Activated B cell treated with CpG ODN at 0.5 μM for 24 hours (primary cell): ENCODE measurements around the gene PAEP. TPM values are rescaled to one million over a fixed set of nuclear protein-coding genes. Genes with fewer than 3 reads are reported as not detected.
"Not testable (repeated sequence)": the region's sequence is repeated elsewhere in the genome, so short reads cannot be mapped to it uniquely, and the experiment has no call there.

Source experiments
- ATAC-seq: fragments of 200-7000 bp; cut with Tn5 transposase; one replicate; pipeline ENCODE4 v1.10.0; 2021; ENCODE audit warnings: low read depth, mild to moderate bottlenecking, moderate library complexity
- CTCF ChIA-PET: fragments of 350-600 bp; sonication (Branson Sonifier 250); formaldehyde crosslinking; loops from one replicate; lab custom pipeline; 2021; ENCODE audit warnings: antibody characterized with exemption; lab: Charles Lee
- POLR2A ChIA-PET: fragments of 350-600 bp; sonication (Branson Sonifier 250); formaldehyde crosslinking; loops from one replicate; lab custom pipeline; 2021; ENCODE audit warnings: antibody characterized with exemption; lab: Charles Lee
- DNase-seq: peaks from one replicate; pipeline ENCODE4 v3.0.0; 2022
- H3K27ac Mint-ChIP-seq: one replicate; pipeline ENCODE4 v1.8.0; 2020; ENCODE audit warnings: mixed read lengths
- H3K27me3 Mint-ChIP-seq: one replicate; pipeline ENCODE4 v1.8.0; 2021; ENCODE audit warnings: mixed read lengths
- H3K36me3 Mint-ChIP-seq: one replicate; pipeline ENCODE4 v1.8.0; 2021; ENCODE audit warnings: low read depth, mixed read lengths
- H3K4me1 Mint-ChIP-seq: one replicate; pipeline ENCODE4 v1.8.0; 2021; ENCODE audit warnings: mixed read lengths
- H3K4me3 Mint-ChIP-seq: one replicate; pipeline ENCODE4 v1.8.0; 2020; ENCODE audit warnings: mild to moderate bottlenecking, mixed read lengths
- H3K9me3 Mint-ChIP-seq: one replicate; pipeline ENCODE4 v1.8.0; 2020; ENCODE audit warnings: mixed read lengths
- CTCF ChIP-seq: fragments of 200-600 bp; IDR thresholded peaks from one replicate; pipeline ENCODE4 v1.8.0; 2022; ENCODE audit warnings: antibody characterized with exemption, mild to moderate bottlenecking
- intact Hi-C: fragments of 100-400 bp; cut with micrococcal nuclease; formaldehyde crosslinking; loops from one replicate; pipeline ENCODE4 v1.15.1; 2024
- total RNA-seq: library from RNA; stranded (reverse); gene quantifications from 2 replicates; pipeline ENCODE4 v1.2.3, GENCODE V29; 2022

Gene PAEP
- total RNA-seq: not detected in 2 replicates

- Mint-ChIP-seq H3K9me3 (no peaks in the 10 kb centered on the region), H3K27me3 (peaks cover 19% of the 10 kb centered on the region), H3K4me1 (no peaks in the 10 kb centered on the region), H3K36me3 (no peaks in the 10 kb centered on the region), H3K27ac (no peak within 1 kb of the TSS), H3K4me3 (no peak within 1 kb of the TSS)
- ChIA-PET CTCF (no interaction called here), POLR2A (no interaction called here)
- no peak for ATAC-seq
- DNase-seq: no peak
- no peak for TF ChIP-seq CTCF
- intact Hi-C loops: no loop called here
Observed at GRCh38 chr9:135561391-135562234, at the start of gene PAEP. PAEP (plus strand) TSS chr9:135561756.

DNA sequence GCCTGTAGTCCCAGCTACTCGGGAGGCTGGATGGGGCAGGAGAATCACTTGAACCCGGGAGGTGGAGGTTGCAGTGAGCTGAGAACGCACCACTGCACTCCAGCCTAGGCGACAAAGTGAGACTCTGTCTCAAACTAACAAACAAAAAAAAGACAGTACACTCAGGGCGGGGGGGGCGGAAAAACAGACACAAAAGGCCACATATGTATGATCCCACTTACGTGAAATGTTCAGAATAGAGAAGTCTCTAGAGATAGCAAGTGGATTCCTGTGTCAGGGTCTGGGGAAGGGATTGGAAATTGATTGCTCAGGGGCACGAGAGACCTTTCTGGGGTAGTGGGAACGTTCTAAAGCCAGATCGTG, 49.3 kb upstream of the PAEP start:
- Mint-ChIP-seq H3K36me3 (no peaks in the 10 kb centered on the region), H3K4me3 (no peak overlapping the region)

DNA sequence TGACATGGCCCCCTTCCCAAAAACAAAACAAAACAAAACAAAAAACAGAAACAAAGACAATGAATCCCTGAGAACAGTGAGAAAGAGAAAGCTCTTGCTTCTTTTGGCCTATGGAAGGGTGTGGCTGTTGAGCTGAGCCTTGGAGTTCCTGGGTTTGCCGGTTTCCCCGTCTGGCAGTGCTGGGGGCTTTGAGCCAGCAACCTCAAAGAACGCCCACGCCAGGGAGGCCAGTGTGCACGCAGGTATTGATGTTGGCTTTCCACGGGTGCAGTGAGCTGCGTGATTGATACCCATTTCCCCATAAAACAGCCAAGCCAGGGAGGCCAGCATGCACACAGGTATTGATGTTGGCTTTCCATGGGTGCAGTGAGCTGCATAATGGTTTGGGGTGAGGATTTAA, 48.7 kb upstream of the PAEP start:
- no peak overlapping the region for H3K27ac Mint-ChIP-seq
- ChIA-PET CTCF (no interaction called here), POLR2A (no interaction called here)
- no peak for TF ChIP-seq CTCF
- ATAC-seq (no peak), DNase-seq (no peak)
- no peak overlapping the region for H3K4me3 Mint-ChIP-seq
- H3K27me3 Mint-ChIP-seq: peaks cover 5% of the 10 kb centered on the region
- no peaks in the 10 kb centered on the region for H3K36me3 Mint-ChIP-seq
- H3K4me1 Mint-ChIP-seq: no peaks in the 10 kb centered on the region
- intact Hi-C loops: no loop called here
- H3K9me3 Mint-ChIP-seq: peaks cover 10% of the 10 kb centered on the region

More for the DNA sequence above, 49.3 kb upstream of the PAEP start:
- Mint-ChIP-seq H3K9me3 (peaks cover 10% of the 10 kb centered on the region), H3K27me3 (peaks cover 1% of the 10 kb centered on the region), H3K4me1 (no peaks in the 10 kb centered on the region), H3K27ac (no peak overlapping the region)
- intact Hi-C loops: no loop called here
- no peak for DNase-seq
- ChIA-PET POLR2A (no interaction called here), CTCF (no interaction called here)
- no peak for ATAC-seq
- no peak for TF ChIP-seq CTCF

GRCh38 chr9:135513351-135513846, 48.2 kb upstream of the PAEP start:
- Mint-ChIP-seq H3K9me3 (peaks cover 10% of the 10 kb centered on the region), H3K4me3 (no peak overlapping the region), H3K36me3 (no peaks in the 10 kb centered on the region), H3K27me3 (peaks cover 5% of the 10 kb centered on the region), H3K4me1 (no peaks in the 10 kb centered on the region), H3K27ac (no peak overlapping the region)
- POLR2A ChIA-PET: no interaction called here
- TF ChIP-seq CTCF: no peak
- no peak for ATAC-seq
- DNase-seq: no peak
- CTCF ChIA-PET: no interaction called here
- intact Hi-C loops: no loop called here

GRCh38 chr9:135513906-135514305, 47.6 kb upstream of the PAEP start:
- intact Hi-C loops, H3K4me1 Mint-ChIP-seq, CTCF ChIA-PET, H3K27me3 Mint-ChIP-seq, DNase-seq, H3K9me3 Mint-ChIP-seq, POLR2A ChIA-PET, ATAC-seq, H3K4me3 Mint-ChIP-seq, H3K36me3 Mint-ChIP-seq, H3K27ac Mint-ChIP-seq: not testable (repeated sequence)
